Thoracic aorta (tissue), 2 donors: Measurements from ENCODE around the gene ARHGAP4. TPM values are rescaled to one million over a fixed set of nuclear protein-coding genes. Genes with fewer than 3 reads are reported as not detected.

ENCODE experiments used
- ATAC-seq: fragments of 150-250 bp; one replicate; pipeline ENCODE4 v1.8.0; 2017; ENCODE audit warnings: low read depth; ENCODE audit not compliant: insufficient number of reproducible peaks, low FRiP score
- DNase-seq: peaks from one replicate; pipeline ENCODE4 v3.0.0-alpha.2; 2020; ENCODE audit warnings: low spot score
- H3K27ac ChIP-seq, 2 donors: fragments of 200-600 bp; sonication (generic); 1 replicate in 1 of 2; 2 replicates in 1 of 2; pipeline ENCODE4 v1.5.1; 2016; ENCODE audit warnings: mild to moderate bottlenecking in 2 of 2, moderate library complexity in 2 of 2
- H3K27me3 ChIP-seq: fragments of 200-600 bp; sonication (generic); replicated peaks from 2 replicates; pipeline ENCODE4 v1.6.0; 2016; ENCODE audit warnings: mild to moderate bottlenecking; ENCODE audit not compliant: insufficient read depth
- H3K36me3 ChIP-seq: fragments of 200-600 bp; sonication (generic); one replicate; pipeline ENCODE4 v1.5.1; 2016
- H3K4me1 ChIP-seq, 2 donors: fragments of 200-600 bp; sonication (generic); 1 replicate in 1 of 2; 2 replicates in 1 of 2; pipeline versions ENCODE4 v1.5.1 to v1.6.0; 2016; ENCODE audit warnings: low read depth in 2 of 2, mild to moderate bottlenecking in 1 of 2; ENCODE audit not compliant: control insufficient read depth in 1 of 2
- H3K4me3 ChIP-seq: fragments of 200-600 bp; sonication (generic); 2 replicates; pipeline ENCODE4 v1.5.1; 2016; ENCODE audit warnings: mild to moderate bottlenecking
- H3K9me3 ChIP-seq: fragments of 200-600 bp; sonication (generic); 2 replicates; pipeline ENCODE4 v1.5.1; 2016
- total RNA-seq, 2 donors: library from RNA; depleted of rRNA; stranded (reverse); fragments of >200 nt; gene quantifications; one replicate each; pipeline versions ENCODE4 v1.1.0 to v1.2.3, GENCODE V29; 2016
- TF ChIP-seq, protein P1 (sequence below): fragments of 200-600 bp; sonication (generic); IDR thresholded peaks from one replicate; pipeline ENCODE4 v1.5.1; 2019; ENCODE audit warnings: antibody characterized with exemption

ARHGAP4 gene
- total RNA-seq, 2 donors from 2014 or later, result 31.7 to 92.1 TPM

DNA sequence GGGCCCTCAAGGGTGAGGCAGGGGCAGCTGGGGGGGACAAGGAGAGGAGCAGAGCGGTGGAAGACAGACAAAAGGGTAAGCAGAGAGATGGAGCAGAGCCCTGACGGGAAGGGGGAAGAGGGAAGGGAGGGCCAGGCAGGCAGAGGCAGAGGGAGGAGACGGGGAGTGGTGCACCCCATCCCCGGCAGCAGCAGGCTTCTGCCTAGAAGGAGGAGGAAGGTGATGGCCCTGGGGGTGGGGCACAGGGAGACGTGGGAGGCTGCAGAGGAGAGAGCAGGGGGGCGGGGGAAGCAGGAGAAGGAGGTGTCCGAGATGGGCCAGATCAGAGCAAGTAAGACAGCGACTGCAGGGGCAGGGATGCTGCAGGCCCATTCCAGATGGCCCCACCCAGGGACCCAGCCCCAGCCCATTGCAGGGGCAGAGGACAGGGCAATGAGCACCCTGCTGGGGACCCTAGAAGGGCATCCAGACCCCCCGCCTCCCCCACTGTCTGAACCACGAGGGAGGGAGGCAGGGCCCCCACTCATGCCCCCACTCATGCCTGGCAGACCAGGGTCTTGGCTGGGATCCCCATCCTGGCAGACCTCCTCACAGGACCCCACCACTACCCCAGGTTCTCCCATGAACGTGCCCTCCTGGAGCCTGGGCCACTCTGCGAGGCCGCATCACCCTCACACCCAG lies 42.8 kb downstream of the ARHGAP4 start:
- Histone ChIP-seq H3K27ac (no peak overlapping the region), H3K4me3 (no peak overlapping the region), H3K36me3 (no peaks in the 10 kb centered on the region)

DNA sequence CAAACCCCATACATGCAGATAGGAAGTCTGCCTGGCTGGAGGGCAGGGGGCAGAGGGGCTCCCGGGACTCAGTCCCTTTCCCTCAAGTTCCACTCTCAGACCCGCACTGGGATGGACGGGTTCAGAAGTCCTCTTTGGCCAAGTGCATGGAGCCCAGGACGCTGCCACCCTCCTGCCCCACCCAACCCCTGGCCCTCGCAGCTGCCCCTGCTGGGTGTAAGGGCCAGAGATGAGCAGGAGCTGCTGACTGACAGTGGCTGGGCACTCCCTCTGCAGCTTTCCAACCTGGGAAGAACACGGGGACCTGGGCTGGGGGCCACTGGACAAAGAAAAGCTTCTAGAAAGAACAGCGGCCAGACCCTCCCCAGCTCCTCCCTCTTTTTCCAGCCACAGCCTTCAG lies 43.5 kb downstream of the ARHGAP4 start:
- Histone ChIP-seq H3K36me3 (no peaks in the 10 kb centered on the region), H3K4me1 (peaks cover 0 to 7% of the 10 kb centered on the region in 2 donors), H3K4me3 (no peak overlapping the region), H3K27ac (no peak overlapping the region), H3K9me3 (no peaks in the 10 kb centered on the region), H3K27me3 (no peaks in the 10 kb centered on the region)
- TF ChIP-seq, protein P1, sequence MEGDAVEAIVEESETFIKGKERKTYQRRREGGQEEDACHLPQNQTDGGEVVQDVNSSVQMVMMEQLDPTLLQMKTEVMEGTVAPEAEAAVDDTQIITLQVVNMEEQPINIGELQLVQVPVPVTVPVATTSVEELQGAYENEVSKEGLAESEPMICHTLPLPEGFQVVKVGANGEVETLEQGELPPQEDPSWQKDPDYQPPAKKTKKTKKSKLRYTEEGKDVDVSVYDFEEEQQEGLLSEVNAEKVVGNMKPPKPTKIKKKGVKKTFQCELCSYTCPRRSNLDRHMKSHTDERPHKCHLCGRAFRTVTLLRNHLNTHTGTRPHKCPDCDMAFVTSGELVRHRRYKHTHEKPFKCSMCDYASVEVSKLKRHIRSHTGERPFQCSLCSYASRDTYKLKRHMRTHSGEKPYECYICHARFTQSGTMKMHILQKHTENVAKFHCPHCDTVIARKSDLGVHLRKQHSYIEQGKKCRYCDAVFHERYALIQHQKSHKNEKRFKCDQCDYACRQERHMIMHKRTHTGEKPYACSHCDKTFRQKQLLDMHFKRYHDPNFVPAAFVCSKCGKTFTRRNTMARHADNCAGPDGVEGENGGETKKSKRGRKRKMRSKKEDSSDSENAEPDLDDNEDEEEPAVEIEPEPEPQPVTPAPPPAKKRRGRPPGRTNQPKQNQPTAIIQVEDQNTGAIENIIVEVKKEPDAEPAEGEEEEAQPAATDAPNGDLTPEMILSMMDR, result no peak
- DNase-seq, result no peak
- no peak for ATAC-seq

More for the DNA sequence above, 42.8 kb downstream of the ARHGAP4 start:
- DNase-seq (no peak), ATAC-seq (no peak)
- Histone ChIP-seq H3K4me1 (peaks cover 0 to 7% of the 10 kb centered on the region in 2 donors), H3K27me3 (no peaks in the 10 kb centered on the region), H3K9me3 (no peaks in the 10 kb centered on the region)
- TF ChIP-seq, protein P1, result no peak

- DNase-seq, result no peak
- Histone ChIP-seq H3K36me3 (no peaks in the 10 kb centered on the region), H3K4me1 (peaks cover 0 to 7% of the 10 kb centered on the region in 2 donors), H3K27me3 (no peaks in the 10 kb centered on the region), H3K4me3 (no peak overlapping the region), H3K9me3 (no peaks in the 10 kb centered on the region), H3K27ac (no peak overlapping the region)
- ATAC-seq, result no peak
- TF ChIP-seq, protein P1, result no peak
Observed at GRCh38 chrX:153882086-153882498, 44.0 kb downstream of the ARHGAP4 start.

- no peak for ATAC-seq
- peaks cover 0 to 7% of the 10 kb centered on the region in 2 donors for H3K4me1 ChIP-seq
- H3K9me3 ChIP-seq, result no peaks in the 10 kb centered on the region
- H3K4me3 ChIP-seq, result no peak overlapping the region
- no peak overlapping the region for H3K27ac ChIP-seq
- H3K27me3 ChIP-seq, result no peaks in the 10 kb centered on the region
- no peaks in the 10 kb centered on the region for H3K36me3 ChIP-seq
- TF ChIP-seq, protein P1, result no peak
- no peak for DNase-seq
Observed at GRCh38 chrX:153881281-153881680, 44.8 kb downstream of the ARHGAP4 start.

GRCh38 chrX:153880440-153880815 lies 45.6 kb downstream of the ARHGAP4 start:
- no peaks in the 10 kb centered on the region for H3K36me3 ChIP-seq
- H3K4me1 ChIP-seq, result peaks cover 0 to 6% of the 10 kb centered on the region in 2 donors
- no peak for ATAC-seq
- H3K27me3 ChIP-seq, result no peaks in the 10 kb centered on the region
- H3K27ac ChIP-seq, result no peak overlapping the region
- no peaks in the 10 kb centered on the region for H3K9me3 ChIP-seq
- DNase-seq, result no peak
- H3K4me3 ChIP-seq, result no peak overlapping the region
- TF ChIP-seq, protein P1, result no peak
